Endothelial cell (in vitro differentiated cells): Measurements from ENCODE around the gene CHST8. TPM values are rescaled to one million over a fixed set of nuclear protein-coding genes. Genes with fewer than 3 reads are reported as not detected.
A peak's percentile ranks its signal among the peaks of the same experiment; 100 is the strongest.

Experiments used
- DNase-seq: peaks from one replicate; pipeline ENCODE4 v3.0.0; 2021; ENCODE audit warnings: low spot score
- H3K27ac Mint-ChIP-seq: one replicate; pipeline ENCODE4 v1.8.0; 2021; ENCODE audit warnings: mixed read lengths, inconsistent platforms; ENCODE audit not compliant: unreplicated experiment
- H3K27me3 Mint-ChIP-seq: one replicate; pipeline ENCODE4 v1.8.0; 2021; ENCODE audit warnings: mild to moderate bottlenecking, moderate library complexity, mixed read lengths, inconsistent platforms; ENCODE audit not compliant: unreplicated experiment
- H3K36me3 Mint-ChIP-seq: one replicate; pipeline ENCODE4 v1.8.0; 2021; ENCODE audit warnings: mild to moderate bottlenecking, low read depth, mixed read lengths, inconsistent platforms; ENCODE audit not compliant: unreplicated experiment
- H3K4me1 Mint-ChIP-seq: one replicate; pipeline ENCODE4 v1.8.0; 2021; ENCODE audit warnings: mild to moderate bottlenecking, mixed read lengths, inconsistent platforms; ENCODE audit not compliant: unreplicated experiment
- H3K4me3 Mint-ChIP-seq: one replicate; pipeline ENCODE4 v1.8.0; 2021; ENCODE audit warnings: mild to moderate bottlenecking, mixed read lengths, inconsistent platforms; ENCODE audit not compliant: unreplicated experiment
- H3K9me3 Mint-ChIP-seq: one replicate; pipeline ENCODE4 v1.8.0; 2021; ENCODE audit warnings: mixed read lengths, inconsistent platforms; ENCODE audit not compliant: unreplicated experiment
- total RNA-seq: library from RNA; stranded (reverse); fragmentation: NEBNext Ultra II Directional; extraction: Animal tissue kit (Norgen Biotek cat#: 25700); gene quantifications from one replicate; pipeline ENCODE4 v1.2.1, GENCODE V29; 2021; ENCODE audit not compliant: unreplicated experiment
- TF ChIP-seq, protein P1 (sequence below): fragments of 200-600 bp; sonication (generic); IDR thresholded peaks from one replicate; pipeline ENCODE4 v1.5.0; 2021; ENCODE audit warnings: antibody characterized with exemption; ENCODE audit not compliant: unreplicated experiment

The CHST8 gene
- total RNA-seq, 1 donor from 2014 or later, result 0.54 TPM

DNA sequence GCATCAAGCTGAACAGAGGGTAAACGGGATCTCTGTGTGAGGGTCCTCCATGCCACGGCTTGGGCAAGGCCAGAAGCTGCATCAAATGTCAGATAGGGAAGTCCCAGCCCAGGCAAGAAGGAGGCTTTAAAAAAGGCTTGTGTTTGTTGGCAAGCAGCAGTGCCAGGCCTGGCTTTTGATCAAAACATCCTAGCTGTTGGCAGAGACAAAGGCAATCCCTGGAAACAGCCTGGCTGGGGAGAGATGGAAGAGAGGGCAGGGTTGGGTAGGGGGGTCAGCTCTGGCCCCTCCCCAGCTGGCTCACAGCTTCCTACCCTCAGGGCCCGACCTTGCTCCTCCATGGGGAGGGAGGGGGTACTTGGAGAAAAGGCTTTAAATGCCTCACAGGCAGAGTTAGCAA lies 113.2 kb downstream of the CHST8 start:
- DNase-seq, result no peak
- TF ChIP-seq, protein P1, sequence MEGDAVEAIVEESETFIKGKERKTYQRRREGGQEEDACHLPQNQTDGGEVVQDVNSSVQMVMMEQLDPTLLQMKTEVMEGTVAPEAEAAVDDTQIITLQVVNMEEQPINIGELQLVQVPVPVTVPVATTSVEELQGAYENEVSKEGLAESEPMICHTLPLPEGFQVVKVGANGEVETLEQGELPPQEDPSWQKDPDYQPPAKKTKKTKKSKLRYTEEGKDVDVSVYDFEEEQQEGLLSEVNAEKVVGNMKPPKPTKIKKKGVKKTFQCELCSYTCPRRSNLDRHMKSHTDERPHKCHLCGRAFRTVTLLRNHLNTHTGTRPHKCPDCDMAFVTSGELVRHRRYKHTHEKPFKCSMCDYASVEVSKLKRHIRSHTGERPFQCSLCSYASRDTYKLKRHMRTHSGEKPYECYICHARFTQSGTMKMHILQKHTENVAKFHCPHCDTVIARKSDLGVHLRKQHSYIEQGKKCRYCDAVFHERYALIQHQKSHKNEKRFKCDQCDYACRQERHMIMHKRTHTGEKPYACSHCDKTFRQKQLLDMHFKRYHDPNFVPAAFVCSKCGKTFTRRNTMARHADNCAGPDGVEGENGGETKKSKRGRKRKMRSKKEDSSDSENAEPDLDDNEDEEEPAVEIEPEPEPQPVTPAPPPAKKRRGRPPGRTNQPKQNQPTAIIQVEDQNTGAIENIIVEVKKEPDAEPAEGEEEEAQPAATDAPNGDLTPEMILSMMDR, result no peak
- Mint-ChIP-seq H3K9me3 (no peaks in the 10 kb centered on the region), H3K4me1 (no peaks in the 10 kb centered on the region), H3K27ac (no peak overlapping the region), H3K27me3 (no peaks in the 10 kb centered on the region), H3K36me3 (no peaks in the 10 kb centered on the region), H3K4me3 (no peak overlapping the region)

DNA sequence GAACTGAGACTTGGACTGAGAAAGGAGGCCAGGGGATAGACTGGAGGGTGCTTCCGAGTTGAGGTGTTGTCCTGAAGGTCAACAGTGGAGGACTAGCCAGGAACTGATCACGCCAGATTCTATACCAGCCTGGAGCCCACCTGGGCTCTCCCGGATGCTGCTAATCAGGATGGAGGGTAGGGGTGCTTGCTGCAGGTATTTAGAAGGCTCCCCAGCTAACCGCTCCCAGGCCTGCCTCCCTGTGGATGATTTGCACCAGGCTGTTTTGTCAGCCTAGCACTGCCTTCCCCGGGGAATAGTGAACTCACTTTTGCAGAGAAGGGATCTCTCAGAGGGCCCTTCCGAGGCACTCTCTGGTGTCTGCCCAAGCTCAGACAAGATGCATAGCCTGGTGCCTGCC lies 114.4 kb downstream of the CHST8 start:
- H3K36me3 Mint-ChIP-seq, result no peaks in the 10 kb centered on the region
- TF ChIP-seq, protein P1, result no peak
- H3K9me3 Mint-ChIP-seq, result no peaks in the 10 kb centered on the region
- H3K27ac Mint-ChIP-seq, result no peak overlapping the region
- DNase-seq, result no peak
- H3K4me1 Mint-ChIP-seq, result no peaks in the 10 kb centered on the region
- no peak overlapping the region for H3K4me3 Mint-ChIP-seq
- H3K27me3 Mint-ChIP-seq, result no peaks in the 10 kb centered on the region

DNA sequence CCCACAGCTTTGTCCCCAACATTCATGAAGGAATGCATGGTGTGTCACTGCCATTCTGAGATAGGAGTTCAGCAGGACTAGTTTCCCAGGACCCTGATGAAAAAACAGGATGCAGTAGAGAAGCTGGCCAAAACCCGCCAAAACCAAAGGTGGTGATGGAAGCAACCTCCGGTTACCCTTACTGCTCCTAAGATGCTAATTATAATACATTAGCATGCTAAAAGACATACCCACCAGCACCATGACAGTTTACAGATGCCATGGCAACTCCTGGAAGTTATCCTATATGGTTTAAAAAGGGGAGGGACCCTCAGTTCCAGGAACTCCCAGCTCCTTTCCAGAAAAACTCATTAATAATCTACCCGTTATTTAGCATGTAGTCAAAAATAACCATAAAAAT lies 115.0 kb downstream of the CHST8 start:
- Mint-ChIP-seq H3K27ac (no peak overlapping the region), H3K9me3 (no peaks in the 10 kb centered on the region), H3K4me3 (no peak overlapping the region), H3K36me3 (no peaks in the 10 kb centered on the region), H3K4me1 (no peaks in the 10 kb centered on the region), H3K27me3 (no peaks in the 10 kb centered on the region)
- TF ChIP-seq, protein P1, result no peak
- DNase-seq, result no peak

DNA sequence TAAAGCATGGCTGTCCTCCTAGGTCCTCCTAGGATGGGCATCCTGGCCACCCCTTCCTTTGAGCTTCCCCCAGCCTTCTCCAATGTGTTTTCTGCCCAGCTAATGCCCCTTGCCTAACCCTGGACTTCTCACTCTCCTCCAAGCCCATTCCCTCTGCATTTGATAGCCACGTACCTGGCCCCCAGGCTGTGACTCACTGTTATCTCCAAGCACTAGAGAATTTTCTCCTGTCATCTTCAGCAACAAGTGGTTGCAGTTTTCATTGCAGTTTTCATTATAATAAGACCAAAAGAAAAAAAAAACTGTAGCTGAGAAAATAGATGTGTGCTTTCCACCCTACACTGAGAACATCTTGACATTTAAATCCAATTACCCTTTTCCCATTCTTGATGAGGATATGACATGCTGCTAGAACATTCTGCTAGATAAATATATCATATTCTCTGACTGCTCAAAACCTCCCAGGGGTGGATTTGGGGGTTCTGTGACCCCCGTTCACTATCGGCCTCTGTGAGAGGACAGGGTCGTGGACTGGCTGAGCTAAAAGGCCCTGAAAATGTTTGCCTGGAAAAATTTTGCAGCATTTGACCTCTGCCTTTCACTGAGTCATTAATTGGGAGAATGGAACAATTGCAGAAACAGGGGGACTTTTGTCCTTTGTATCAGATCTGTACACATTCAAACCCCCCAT lies 116.1 kb downstream of the CHST8 start:
- no peaks in the 10 kb centered on the region for H3K36me3 Mint-ChIP-seq
- H3K9me3 Mint-ChIP-seq, result no peaks in the 10 kb centered on the region
- TF ChIP-seq, protein P1, result no peak
- no peaks in the 10 kb centered on the region for H3K27me3 Mint-ChIP-seq
- no peak for DNase-seq
- H3K4me3 Mint-ChIP-seq, result no peak overlapping the region
- no peaks in the 10 kb centered on the region for H3K4me1 Mint-ChIP-seq
- H3K27ac Mint-ChIP-seq, result no peak overlapping the region

DNA sequence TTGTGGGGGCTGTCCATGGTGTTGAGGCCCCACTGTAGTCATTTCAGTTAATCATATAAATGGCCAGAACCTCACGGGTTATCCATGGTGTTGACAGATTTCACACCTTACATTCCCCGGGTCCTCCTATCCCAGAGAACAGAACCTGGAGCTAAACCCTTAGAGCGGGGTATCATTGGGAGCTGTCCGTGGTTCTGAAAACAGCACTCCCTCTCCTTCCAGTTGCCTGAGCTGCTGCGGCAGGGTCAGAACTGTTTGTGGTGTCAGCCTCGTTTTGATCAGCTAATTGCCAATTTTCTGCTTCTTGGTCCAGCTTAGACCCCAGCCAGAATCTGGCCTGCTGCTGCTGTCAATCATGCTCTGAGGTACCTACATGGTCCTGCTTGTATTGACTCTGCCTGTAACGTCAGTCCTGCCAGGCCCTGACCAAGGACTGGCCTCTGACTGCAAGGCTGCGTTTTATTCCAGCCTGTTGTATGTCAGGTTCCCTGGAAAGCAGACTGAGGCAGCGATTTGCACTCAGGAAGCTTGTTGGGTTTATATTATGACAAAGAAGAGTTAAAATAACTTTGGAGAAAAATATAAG lies 119.2 kb downstream of the CHST8 start:
- H3K27me3 Mint-ChIP-seq, result no peaks in the 10 kb centered on the region
- H3K4me1 Mint-ChIP-seq, result no peaks in the 10 kb centered on the region
- no peaks in the 10 kb centered on the region for H3K9me3 Mint-ChIP-seq
- TF ChIP-seq, protein P1, result no peak
- no peak overlapping the region for H3K4me3 Mint-ChIP-seq
- peak; percentile 75 for DNase-seq
- no peak overlapping the region for H3K27ac Mint-ChIP-seq
- no peaks in the 10 kb centered on the region for H3K36me3 Mint-ChIP-seq
